NCI-H187 (cell line): ENCODE results near the gene RNF215.
A peak's percentile ranks its signal among the peaks of the same experiment; 100 is the strongest.
"Not testable (repeated sequence)": the region's sequence is repeated elsewhere in the genome, so short reads cannot be mapped to it uniquely, and the experiment has no call there.

Experiments
- DNase-seq, 2 experiments: peaks; one replicate each; lab custom pipeline; 2025; lab: John Stamatoyannopoulos, UW

The RNF215 gene

DNA sequence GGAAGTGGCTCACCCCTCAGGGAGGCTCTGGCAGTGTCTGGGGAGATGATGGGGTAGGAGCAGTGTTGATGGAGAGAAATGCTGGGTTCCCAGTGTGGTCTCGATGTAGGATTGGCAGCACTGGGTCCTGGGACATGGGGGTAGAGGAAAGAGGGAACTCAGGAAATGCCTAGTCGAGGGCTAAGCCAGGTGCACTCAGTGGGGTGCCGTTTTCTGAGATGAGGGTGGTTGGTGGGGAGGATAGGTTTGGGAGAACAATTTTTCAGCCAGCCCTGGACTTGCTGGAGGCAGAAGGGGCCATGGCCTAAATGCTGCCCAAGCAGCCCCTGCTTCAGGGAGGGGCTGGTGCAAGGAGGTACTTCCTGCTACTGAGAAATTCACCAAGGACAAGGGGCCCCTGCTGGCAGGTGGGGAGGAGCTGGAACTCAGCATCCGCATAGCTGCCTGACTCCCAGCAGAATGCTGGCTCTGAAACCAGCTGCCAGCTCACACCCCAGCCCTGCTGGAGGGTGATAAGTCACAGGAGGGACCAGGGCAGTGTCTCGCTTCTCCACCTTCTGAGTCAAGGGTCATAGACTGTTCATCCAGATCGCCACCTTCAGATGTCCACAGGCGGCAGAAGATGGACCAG is 24.4 kb downstream of the RNF215 start:
- no peak for DNase-seq

DNA sequence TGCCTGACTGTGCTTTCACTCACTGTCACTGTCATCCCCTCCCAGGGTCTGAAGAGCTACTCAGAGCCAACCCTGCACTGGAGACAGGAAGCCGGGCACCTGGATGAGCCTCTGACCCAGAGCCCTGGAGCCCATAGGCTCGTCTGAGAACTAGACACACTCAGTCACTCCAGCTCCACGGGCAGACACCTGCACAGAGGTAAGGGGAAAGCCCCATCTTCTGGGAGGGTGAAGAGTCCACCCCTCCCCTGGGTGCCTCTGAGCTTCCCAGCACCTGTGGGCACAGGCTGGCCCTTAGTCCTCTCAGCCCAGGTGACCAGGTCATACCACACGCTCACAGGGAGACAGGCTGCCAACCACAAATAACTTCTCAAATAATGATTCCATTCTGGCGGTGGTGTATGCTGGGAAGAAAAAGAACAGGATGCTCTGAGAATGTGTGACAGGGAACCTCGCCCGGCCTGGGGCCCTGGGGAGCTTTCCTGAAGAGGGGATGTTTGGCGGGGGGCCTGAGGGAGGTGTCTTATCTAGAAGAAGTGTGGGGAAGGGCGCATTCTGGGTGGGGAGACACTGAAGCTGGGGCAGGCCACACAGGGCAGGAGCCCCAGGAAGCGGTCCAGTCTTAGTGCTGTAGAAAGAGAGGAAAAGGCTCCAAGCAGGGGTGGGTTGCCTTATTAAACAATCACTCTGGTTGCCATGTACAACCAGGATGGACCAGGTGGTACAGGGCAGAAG is 25.1 kb downstream of the RNF215 start:
- DNase-seq = no peak

DNA sequence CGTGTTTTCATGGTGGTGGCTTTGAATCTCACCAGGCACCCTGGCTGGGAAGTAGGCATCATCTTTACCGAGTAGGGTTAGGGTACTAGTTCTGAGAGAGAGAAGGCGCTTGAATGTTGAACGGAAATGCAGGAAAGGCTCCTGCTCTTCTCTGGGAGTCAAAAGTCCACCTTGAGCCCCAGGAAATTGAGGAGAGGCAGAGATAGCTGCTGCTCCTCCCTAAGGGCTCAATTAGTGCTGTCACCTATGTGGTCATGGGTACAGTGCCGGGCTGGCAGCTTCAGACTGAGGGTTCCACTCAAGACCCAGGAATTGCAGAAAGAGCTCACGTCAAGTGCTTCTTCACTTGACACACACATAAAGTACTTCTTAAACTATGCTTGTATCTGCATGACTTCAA is 28.7 kb downstream of the RNF215 start:
- no peak for DNase-seq

DNA sequence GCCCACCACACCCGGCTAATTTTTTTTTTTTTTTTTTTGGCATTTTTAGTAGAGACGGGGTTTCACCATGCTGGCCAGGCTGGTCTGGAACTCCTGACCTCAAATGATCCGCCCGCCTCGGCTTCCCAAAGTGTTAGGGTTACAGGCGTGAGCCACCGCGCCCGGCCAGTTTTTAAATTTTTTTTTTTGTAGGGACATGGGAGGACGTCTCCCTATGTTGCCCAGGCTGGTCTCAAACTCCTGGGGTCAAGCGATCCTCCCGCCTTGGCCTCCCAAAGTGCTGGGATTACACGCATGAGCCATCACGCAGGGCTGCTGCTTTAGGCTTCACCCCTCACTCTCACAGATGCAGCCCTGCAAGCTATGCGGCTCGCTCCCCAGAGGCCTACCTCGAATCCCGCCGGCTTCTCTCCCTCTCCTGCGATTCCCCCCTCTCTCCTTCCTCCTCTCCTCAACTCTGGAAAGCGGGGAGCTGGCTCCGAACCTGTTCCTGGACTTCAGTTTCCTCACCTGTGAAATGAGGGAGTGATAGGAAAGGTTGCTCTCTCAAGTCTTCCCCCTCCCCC is 29.5 kb downstream of the RNF215 start:
- no peak for DNase-seq

DNA sequence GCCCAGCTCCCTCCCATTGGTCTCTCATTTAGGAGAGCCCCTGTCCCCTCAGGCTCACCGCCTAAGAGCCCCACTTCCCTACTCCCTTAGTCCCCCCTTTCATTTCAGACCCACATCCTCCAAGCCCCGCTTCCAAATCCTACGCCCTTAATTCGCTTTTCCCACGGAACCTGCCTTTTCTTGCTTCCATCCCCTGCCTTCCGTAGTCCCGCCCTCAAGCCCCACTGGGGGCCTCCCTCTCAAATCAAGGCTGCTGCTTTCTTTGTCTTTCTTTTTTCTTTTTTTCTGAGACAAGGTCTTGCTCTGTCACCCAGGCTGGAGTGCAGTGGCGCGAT is 30.0 kb downstream of the RNF215 start:
- no peak for DNase-seq

DNA sequence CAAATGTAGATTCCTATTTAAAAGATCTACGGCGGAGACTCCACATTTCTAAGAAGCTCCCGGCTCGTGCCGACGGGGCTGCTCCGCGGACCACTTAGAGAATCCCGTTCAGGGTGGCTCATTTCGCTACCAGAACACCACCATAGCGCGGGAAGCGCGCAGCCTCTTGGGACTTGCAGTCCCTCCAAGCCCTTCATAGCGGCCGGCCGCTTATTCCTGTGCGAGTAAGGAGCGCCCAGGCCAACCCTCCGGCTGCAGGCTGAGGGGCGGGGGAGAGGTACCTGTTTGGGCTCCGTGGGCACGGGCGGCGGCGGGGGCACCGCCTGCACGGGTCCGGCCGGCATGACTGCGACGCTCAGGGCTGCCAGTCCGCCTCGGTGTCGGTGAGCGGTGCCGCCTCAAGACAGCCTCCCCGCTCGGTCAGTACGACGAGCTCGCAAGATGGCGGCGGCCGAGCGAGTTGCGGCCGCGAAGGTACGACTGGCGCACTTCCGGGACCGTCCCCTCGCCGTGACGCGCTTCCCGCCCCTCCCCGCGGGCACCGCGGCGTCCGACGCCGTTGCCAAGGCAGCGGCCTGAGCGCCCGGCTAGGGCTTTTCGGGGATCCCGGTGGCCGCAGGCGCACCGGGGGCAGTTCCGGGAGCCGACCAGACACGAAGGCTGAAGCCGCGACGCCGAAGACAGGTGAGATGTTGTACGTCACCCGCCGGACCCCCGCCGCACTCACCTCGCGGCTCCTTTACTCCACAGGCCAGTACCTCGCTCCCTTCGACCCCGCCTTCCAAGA is 30.6 kb downstream of the RNF215 start, which contains the start of the genes CCDC157 and SF3A1:
Gene CCDC157 (plus strand): TSS at position 559 of the 787 bp plus-strand sequence. CDS start 8,994 bp downstream, outside the sequence.
Gene SF3A1 (minus strand): TSS at position 446 of the 787 bp plus-strand sequence. CDS start 102 bp downstream, at position 344.
- peak; percentile 69 to 88 for DNase-seq

DNA sequence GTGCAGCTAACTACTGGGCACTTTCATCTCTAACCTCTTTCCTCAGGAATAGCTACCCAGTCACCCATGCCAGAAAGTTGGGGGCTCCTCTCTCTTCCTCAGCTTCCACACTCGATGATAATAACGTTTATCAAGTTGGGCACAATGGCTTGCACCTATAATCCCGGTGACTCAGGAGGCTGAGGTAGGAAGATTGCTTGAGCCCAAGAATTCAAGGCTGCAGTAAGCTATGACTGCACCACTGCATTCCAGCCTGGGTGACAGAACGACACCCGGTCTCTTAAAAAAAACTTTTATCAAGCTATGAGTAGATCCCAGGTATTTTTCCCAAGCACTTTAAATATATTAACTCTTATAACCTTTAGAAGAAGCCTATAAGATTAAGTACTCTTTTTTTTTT is 32.6 kb downstream of the RNF215 start:
- no peak for DNase-seq

DNA sequence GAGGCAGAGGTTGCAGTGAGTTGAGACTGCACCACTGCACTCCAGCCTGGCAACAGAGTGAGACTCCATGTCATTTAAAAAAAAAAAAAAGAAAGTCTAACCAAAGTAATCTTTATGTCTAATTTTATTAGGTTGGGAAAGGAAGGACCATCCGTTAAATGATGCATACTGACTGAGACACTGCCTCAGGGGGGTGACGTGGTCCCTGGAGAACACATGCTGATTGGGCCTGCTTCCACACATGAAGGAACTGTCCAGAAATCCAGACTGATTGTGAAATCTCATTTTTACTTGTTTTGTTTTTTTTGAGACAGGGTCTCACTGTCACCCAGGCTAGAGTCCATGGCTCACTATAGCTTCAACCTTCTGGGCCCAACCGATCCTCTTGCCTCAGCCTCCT is 36.0 kb downstream of the RNF215 start:
- DNase-seq = no peak

DNA sequence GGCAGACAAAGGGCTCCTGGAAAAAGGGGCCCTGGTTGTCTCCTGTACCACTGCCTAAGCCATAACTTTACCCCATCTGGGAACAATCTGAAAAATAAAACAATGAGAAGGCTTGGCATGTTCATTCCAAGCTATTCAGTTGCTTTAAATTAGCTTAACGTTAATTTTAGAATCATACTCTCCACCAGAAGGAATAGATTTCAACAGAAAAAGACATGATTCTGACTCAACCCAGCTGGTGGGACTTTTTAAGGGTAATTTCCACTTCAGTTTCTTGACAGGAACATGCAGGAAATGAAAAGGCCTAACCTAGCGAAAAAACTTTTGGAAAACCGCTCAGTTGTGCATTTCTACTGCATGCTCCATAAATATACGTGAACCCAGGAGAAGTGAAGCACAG is 38.4 kb downstream of the RNF215 start:
- DNase-seq = no peak

DNA sequence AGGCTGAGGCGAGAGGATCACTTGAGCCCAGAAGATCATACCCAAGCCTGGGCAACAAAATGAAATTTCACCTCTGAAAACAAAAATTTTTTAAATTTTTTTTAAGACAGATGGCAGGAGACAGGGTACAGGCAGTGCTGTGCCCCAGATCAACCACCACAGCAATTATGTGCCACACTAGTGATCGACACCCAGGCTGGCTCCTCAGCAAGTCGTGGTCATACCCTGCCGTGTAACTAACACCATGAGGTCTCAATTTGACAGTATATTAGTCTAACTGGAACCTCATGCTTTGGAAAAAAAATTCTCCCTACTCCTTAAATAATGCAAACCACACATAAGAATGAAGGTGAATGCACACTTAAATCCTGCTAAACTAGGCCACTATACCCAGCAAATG is 38.8 kb downstream of the RNF215 start:
- no peak for DNase-seq

DNA sequence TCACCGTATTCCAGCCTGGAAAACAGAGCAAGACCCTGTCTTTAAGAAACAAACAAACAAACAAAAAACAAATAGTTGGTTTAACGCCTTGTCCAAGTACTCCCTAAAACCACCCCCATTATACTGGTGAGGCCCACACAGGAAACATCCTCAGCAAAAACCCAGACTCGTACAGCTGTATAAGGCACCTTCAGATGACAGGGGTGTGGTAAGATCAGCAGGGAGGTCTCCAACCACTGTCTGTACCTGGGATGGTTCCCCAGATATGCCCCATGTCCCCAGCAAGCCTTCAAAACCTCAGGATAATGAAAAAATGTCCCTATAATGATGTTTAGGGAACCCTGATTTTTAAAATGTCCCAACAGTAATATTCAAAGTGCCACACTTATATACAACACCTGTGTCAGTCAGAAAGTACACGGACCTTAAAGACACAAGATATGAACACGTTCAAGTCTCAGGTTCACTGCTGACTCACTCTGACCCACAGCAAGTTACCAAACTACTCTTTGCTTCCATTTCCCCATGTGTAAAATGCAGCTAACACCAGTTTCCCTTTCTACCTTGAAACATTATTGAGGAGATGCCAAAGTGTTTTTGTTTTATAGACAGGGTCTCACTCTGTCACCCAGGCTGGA is 39.8 kb downstream of the RNF215 start:
- no peak for DNase-seq

DNA sequence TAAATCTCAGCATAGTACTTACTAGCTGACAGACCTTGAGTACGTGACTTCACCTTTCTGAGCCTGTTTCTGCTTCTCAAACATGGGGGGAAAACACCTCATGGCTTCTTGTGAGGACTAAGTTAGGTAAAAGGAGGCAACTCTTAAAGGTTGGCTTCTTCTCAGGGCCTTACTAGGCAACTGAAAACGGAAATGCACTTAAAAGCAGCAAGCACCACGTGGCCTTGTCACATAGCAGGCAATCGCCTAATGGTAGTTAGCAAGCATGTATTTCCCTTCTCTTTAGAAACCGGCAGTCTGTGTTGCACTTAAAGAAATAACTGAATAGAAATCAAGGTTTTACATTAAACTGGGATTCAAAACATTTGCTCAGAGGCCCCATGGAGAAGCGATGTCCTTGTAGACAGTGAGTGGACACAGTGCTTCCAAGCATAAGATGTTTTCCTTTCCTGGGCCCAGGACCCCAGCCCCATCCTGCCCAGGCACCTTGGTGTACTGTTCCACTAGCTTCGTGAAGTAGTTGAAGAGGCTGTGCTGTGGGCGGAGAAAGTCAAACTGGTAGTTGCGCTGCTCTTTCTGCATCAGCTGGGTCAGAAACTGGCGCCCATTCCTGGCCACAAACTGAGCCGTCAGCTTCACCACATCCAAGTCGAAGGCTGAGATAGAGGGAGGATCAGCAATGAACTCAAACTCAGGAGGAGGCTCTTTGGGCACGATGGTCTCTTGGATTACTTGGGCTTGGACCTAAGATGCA is 42.6 kb downstream of the RNF215 start:
- DNase-seq = no peak

DNA sequence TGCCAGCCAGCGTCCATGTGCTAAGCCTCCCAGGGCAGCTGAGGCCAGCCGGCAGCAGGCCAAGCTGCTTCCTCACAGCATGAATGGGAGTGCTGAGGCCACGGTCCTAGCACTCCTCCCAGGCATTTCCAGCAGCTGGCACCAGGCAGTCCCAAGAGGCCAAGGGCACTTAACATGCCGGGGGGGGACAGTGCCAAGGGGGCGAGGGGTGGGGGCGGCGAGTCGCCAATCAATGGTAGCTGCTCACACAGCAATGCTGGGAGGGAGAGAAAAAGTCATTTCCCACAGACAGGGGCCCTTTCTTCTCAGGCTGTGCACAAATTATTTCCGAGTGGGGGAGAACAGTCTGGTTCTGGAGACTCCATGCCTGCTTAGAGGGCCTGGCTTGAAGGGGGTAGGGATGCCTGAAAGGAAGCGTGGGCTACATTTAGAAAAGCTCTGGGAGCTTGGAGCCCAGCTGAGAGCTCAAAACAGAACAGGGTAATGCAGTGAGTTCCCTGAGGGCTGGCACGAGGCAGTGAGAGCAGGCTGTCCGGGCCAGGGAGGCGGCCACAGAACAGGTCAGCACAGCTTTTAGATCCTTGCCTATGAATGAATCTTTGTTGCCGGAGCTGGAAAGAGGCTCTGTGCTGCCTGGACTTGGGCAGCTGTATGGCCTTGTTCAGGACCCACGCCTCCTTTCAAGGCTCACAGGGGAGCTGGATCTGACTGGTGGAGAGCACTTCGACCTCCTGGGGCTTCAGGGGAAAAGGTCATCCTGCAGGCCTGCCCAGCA is 46.1 kb downstream of the RNF215 start:
- DNase-seq = no peak

DNA sequence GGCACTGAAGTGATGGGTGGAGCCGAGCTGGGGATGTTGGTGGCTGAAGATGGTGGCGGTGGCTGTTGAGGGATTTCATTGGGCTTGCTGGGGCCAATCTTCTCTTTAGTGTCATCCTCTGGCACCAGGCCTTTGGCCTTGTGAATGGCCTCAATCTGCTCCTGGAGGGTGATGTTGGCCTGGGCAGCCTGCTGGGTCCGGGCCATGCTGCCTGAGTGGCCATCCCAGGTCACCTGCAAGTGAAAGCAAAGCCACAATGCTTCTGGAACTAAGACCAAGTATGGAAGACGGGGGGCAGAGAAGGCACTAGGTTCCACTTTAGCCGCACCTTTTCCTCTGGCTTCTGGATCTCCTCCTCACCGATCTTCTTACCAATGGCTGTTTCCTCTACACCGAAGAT is 48.4 kb downstream of the RNF215 start:
- no peak for DNase-seq

DNA sequence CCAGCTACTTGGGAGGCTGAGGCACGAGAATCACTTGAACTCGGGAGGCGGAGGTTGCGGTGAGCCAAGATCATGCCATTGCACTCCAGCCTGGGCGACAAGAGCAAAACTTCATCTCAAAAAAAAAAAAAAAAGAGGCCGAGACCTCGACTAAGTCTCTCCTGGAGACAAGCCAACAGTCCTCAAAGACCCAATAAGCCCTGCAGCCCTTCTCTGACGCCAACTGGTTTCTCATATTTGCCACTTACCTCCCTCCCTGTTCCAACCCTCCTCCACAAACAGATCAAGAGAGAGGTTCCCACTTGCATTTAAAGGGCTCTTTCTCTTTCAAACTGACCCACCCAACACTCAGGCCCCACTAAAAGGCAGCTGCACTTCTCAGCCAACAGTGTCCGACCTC is 48.9 kb downstream of the RNF215 start:
- DNase-seq = not testable (repeated sequence)

DNA sequence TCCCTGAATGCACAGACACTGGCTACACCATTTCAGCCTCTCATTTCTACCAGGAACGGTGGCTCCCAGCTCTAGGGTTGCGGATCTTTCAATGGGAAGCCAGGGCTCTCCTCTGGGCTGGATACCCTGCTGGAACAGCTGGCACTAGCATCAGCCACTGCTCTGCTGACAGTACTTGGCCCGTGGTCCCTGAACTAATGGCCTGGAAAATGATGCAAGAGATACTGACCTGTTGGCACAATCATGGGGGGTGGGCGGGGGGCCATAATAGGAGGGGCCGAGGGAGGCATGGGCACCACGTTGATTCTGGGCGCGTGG is 49.8 kb downstream of the RNF215 start:
- no peak for DNase-seq

DNA sequence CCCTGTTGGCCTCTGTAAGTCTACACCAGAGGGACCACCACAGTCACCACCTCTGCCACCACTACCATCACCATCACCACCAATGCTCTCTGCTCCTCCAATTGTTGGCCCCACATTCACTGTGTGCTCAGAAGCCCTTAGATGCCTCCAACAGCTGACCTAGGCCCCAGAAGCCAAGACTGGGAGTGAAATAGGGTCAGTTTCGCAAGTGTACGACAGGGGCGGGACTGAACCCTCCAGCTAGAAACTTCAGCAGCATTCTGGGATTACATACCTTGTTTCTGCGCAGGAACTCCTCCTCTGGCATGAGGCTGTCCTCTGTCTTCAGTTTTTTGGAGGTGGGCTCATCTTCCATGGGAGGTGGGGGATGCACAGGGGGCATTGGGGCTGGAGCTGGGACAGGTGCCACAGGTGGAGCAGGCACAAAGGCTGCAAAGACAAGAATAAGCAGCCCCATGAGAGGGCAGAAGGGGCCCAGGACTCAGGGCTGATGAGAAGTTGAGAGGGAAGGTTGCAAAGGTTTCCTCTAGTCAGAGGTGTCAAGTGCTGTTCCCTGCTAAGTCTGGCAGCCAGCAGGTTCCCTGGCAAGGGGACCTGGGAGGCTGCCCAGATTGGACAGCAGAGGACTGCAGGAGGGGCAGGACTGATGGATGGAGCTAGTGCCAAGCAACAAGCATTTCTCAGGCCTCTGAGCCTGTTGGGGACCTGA is 50.3 kb downstream of the RNF215 start:
- DNase-seq = no peak

DNA sequence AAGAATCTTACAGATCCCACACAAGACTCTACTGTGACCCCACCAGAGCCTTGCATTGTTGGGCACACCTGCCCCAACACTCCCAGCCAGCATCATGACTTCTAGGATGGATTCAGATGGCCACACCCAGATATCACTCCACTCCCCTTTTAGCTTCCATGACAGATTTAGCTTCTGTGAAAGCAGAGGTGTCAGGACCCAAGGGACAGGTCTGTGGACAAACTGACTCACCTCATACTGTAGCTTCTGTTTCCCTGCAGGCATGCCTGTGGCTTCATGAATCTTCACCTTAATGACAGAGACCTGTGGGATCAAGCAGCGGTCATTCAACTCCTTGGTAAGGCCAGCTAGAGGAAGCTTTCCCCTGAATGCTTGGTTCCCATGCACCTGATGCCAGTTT is 52.0 kb downstream of the RNF215 start:
- DNase-seq = no peak

DNA sequence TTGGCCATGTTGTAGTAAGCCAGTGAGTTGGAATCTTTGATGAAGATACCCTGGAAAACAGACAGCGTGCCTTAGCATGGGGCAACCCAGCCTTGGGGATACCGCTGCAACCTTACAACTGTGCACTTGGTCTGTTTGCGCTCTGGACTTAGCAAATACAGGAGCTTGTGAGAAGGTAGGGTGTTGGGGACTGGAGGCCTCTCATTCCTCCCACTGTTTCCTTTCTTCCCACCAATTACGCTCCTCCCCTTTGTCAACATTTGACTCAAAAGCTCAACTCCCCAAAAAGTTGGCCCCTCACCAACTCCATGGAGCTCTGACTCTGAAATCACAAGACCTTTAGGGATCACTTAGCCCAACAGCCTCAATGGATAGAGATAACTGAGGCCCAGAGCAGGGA is 52.6 kb downstream of the RNF215 start:
- no peak for DNase-seq

DNA sequence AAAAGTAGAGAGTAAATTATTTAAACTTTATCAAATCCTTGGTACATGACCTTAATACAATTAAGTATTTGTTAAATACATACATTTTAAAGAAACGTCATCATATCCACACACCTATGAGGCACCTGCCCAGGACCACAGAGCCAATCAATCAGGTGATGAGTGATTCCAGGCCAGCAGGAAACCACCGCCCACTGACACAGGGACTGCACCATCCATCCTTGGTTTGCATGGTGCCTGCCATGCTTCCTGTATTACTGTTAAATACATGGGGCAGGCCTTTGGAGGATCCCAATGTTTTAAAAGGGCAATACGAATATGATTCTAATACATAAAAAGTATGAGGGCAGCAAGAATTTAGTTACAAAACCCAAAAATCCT is 53.5 kb downstream of the RNF215 start:
- no peak for DNase-seq
